Stimulated activated naive CD8-positive, alpha-beta T cell treated with anti-CD3 and anti-CD28 coated beads, Interleukin-15, amount 100 ng/mL, for 72 hours (primary cell): ENCODE results near the gene LINGO3.

ENCODE experiments used
- ATAC-seq: fragments of 150-1000 bp; cut with Tn5 transposase; 2 replicates; pipeline ENCODE4 v1.10.0; 2021; ENCODE audit warnings: mild to moderate bottlenecking, moderate library complexity
- DNase-seq, 2 donors: peaks; one replicate each; pipeline ENCODE4 v3.0.0; 2021 to 2022
- H3K27ac Mint-ChIP-seq, 2 donors: one replicate each; pipeline ENCODE4 v1.8.0; 2022; ENCODE audit warnings: mild to moderate bottlenecking in 2 of 2, mixed read lengths in 2 of 2, moderate library complexity in 2 of 2
- H3K27me3 Mint-ChIP-seq: one replicate; pipeline ENCODE4 v1.8.0; 2022; ENCODE audit warnings: mixed read lengths
- H3K4me1 Mint-ChIP-seq: one replicate; pipeline ENCODE4 v1.8.0; 2022; ENCODE audit warnings: mild to moderate bottlenecking, mixed read lengths
- H3K4me3 Mint-ChIP-seq, 2 donors: one replicate each; pipeline ENCODE4 v1.8.0; 2022; ENCODE audit warnings: mild to moderate bottlenecking in 2 of 2, mixed read lengths in 2 of 2, moderate library complexity in 1 of 2
- H3K9me3 Mint-ChIP-seq, 2 donors: one replicate each; pipeline ENCODE4 v1.8.0; 2022; ENCODE audit warnings: mixed read lengths in 2 of 2

The LINGO3 gene

GRCh38 chr19:2321565-2322283 is 13.8 kb upstream of the LINGO3 start:
- DNase-seq, result no peak
- Mint-ChIP-seq H3K4me1 (peaks cover 28% of the 10 kb centered on the region), H3K27me3 (no peaks in the 10 kb centered on the region), H3K4me3 (no peak overlapping the region), H3K9me3 (no peaks in the 10 kb centered on the region), H3K27ac (no peak overlapping the region)
- no peak for ATAC-seq

DNA sequence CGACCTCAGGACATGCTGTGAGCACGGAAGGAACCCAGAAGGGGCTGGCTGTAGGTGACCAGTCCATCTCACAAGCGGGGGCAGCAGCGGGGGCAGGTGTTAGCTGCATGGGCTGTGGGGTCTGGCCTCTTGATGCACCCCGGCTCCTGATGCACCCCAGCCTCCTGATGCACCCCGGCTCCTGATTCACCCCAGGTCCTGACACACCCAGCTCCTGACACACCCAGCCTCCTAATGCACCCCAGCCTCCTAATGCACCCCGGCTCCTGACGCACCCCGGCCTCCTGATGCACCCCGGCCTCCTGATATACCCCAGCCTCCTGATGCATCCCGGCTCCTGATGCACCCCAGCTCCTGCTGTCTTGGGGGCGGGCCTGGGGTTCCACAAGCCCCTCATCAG is 13.0 kb upstream of the LINGO3 start:
- ATAC-seq (no peak), DNase-seq (no peak)
- H3K27ac Mint-ChIP-seq, result no peak overlapping the region
- H3K4me3 Mint-ChIP-seq, result no peak overlapping the region
- H3K27me3 Mint-ChIP-seq, result peaks cover under 1% of the 10 kb centered on the region
- peaks cover 0 to under 1% of the 10 kb centered on the region in 2 donors for H3K9me3 Mint-ChIP-seq
- H3K4me1 Mint-ChIP-seq, result peaks cover 23% of the 10 kb centered on the region

DNA sequence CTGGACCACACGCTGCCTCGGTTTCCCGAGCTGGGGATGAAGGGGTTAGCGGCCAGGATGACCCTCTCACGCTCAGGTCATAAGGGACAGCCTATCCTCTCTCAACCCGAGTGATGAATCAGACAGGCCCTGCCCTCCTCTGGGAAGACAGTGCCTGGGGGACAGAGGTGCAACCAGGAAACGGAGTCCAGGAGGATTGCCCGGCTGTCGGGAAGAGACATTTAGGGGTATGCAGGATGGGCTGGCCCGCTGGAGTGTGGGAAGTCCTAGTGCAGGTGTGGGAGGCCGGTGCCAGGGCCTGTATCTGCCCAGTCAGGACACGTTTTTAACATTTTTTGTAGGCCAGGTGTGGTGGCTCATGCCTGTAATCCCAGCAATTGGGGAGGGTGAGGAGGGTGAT is 12.1 kb upstream of the LINGO3 start:
- Mint-ChIP-seq H3K4me1 (peaks cover 17% of the 10 kb centered on the region), H3K27ac (no peak overlapping the region), H3K27me3 (peaks cover 9% of the 10 kb centered on the region), H3K4me3 (no peak overlapping the region), H3K9me3 (peaks cover 8 to 9% of the 10 kb centered on the region in 2 donors)
- ATAC-seq (no peak), DNase-seq (no peak)

- Mint-ChIP-seq H3K9me3 (peaks cover 13 to 14% of the 10 kb centered on the region in 2 donors), H3K27ac (no peak overlapping the region), H3K4me3 (no peak overlapping the region), H3K4me1 (peaks cover 12% of the 10 kb centered on the region), H3K27me3 (peaks cover 14% of the 10 kb centered on the region)
- ATAC-seq (no peak), DNase-seq (no peak)
Observed at GRCh38 chr19:2319551-2319950, 11.6 kb upstream of the LINGO3 start.

GRCh38 chr19:2318923-2319322 is 11.0 kb upstream of the LINGO3 start:
- peaks cover 6% of the 10 kb centered on the region for H3K4me1 Mint-ChIP-seq
- ATAC-seq, result no peak
- no peak overlapping the region for H3K4me3 Mint-ChIP-seq

GRCh38 chr19:2317756-2318155 is 9.8 kb upstream of the LINGO3 start:
- ATAC-seq, result no peak
- H3K27ac Mint-ChIP-seq, result no peak overlapping the region
- DNase-seq, result no peak
- peaks cover 15 to 18% of the 10 kb centered on the region in 2 donors for H3K9me3 Mint-ChIP-seq
- H3K4me3 Mint-ChIP-seq, result no peak overlapping the region
- peaks cover 12% of the 10 kb centered on the region for H3K4me1 Mint-ChIP-seq
- peaks cover 32% of the 10 kb centered on the region for H3K27me3 Mint-ChIP-seq

More at GRCh38 chr19:2318923-2319322, 11.0 kb upstream of the LINGO3 start:
- Mint-ChIP-seq H3K27me3 (peaks cover 21% of the 10 kb centered on the region), H3K9me3 (peaks cover 15 to 18% of the 10 kb centered on the region in 2 donors), H3K27ac (no peak overlapping the region)
- no peak for DNase-seq

DNA sequence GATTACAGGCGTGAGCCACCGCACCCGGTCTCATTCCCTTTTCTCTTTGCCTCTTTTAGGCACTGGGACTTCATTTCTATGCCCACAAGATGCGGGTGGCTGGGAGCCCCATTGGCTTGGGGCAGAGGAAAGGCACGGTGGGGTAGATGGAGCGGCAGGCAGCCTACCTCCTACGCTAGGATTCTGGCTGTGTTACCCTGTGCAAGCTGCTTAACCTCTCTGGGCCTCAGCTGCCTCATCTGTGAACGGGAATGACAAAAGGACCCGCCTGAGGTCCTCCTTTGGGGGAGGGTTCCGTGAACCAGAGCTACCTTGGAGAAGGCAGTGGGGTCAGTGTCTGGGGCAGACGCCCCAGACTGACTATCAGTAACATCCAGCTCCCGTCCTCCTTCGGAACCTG is 9.3 kb upstream of the LINGO3 start:
- H3K27ac Mint-ChIP-seq, result no peak overlapping the region

DNA sequence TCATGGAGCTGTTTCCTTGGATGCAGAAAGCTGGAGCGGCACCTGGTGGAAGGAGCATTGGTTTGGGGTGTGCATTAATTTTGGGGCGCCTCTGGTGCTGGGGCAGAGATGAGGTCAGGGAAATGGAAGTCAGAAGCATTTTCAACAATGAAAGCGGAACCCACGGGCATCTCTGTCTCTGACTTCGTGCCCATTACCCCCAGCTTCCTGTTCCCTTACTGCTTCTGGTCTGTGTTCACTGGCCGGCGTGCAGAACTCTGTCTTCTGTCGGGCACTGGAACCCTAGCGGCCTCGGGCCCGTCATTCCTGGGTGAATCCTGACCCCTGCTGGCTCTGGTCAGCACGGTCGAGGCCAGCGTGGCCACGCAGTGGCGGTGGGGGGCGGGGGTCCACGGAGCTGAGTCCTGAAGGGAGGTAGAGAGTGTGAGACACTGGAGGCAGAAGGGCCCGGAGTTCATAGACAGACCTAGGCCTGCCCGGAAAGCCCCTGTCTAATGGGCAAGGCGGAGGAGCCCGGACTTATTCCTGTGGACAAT is 7.9 kb upstream of the LINGO3 start:
- H3K9me3 Mint-ChIP-seq, result peaks cover 15 to 18% of the 10 kb centered on the region in 2 donors
- peak in 1 of 2 donors; percentile 38 for DNase-seq
- peaks cover 44% of the 10 kb centered on the region for H3K27me3 Mint-ChIP-seq
- ATAC-seq, result peak; percentile 65
- H3K27ac Mint-ChIP-seq, result no peak overlapping the region
- H3K4me3 Mint-ChIP-seq, result no peak overlapping the region
- peaks cover 14% of the 10 kb centered on the region for H3K4me1 Mint-ChIP-seq

More for the DNA sequence above, 9.3 kb upstream of the LINGO3 start:
- ATAC-seq, result no peak
- Mint-ChIP-seq H3K9me3 (peaks cover 15 to 18% of the 10 kb centered on the region in 2 donors), H3K4me3 (no peak overlapping the region), H3K27me3 (peaks cover 37% of the 10 kb centered on the region), H3K4me1 (peaks cover 14% of the 10 kb centered on the region)
- DNase-seq, result no peak

DNA sequence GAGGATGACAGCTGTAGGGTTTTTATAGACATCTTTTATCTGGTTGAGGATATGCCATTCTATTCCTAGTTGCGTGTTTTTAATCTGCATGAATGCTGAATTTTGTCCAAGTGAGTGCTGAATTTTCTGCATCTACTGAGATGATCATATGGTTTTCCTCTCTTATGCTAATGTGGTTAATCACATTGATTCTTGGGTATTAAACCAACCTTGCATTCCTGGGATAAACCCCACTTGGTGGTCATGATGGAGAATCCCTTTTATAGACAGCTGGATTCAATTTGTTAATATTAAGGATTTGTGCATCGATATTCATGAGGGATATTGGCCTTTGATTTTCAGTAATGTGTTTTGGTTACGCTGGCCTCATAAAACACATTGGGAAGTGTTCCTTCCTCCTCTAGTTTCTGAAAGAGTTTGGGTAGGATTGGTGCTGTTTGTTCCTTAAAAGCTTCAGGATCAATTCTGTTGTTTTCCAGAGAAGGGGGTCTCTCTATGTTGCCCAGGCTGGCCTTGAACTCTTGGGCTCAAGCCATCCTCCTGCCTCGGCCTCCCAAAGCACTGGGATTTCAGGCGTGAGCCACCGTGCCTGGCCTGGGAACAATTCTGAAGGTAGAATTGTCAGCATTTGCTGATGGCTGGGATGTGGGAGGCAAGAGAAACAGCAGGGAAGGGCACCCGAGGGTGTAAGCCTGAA is 7.3 kb upstream of the LINGO3 start:
- no peak overlapping the region for H3K27ac Mint-ChIP-seq
- peaks cover 50% of the 10 kb centered on the region for H3K27me3 Mint-ChIP-seq
- ATAC-seq (no peak), DNase-seq (no peak)
- no peak overlapping the region for H3K4me3 Mint-ChIP-seq
- peaks cover 15 to 18% of the 10 kb centered on the region in 2 donors for H3K9me3 Mint-ChIP-seq
- peaks cover 14% of the 10 kb centered on the region for H3K4me1 Mint-ChIP-seq

- peaks cover 15 to 18% of the 10 kb centered on the region in 2 donors for H3K9me3 Mint-ChIP-seq
- peaks cover 31% of the 10 kb centered on the region for H3K4me1 Mint-ChIP-seq
- no peak overlapping the region for H3K27ac Mint-ChIP-seq
- DNase-seq, result no peak
- no peak for ATAC-seq
- H3K27me3 Mint-ChIP-seq, result peaks cover 73% of the 10 kb centered on the region
- no peak overlapping the region for H3K4me3 Mint-ChIP-seq
Observed at GRCh38 chr19:2312820-2313501, 5.0 kb upstream of the LINGO3 start.

DNA sequence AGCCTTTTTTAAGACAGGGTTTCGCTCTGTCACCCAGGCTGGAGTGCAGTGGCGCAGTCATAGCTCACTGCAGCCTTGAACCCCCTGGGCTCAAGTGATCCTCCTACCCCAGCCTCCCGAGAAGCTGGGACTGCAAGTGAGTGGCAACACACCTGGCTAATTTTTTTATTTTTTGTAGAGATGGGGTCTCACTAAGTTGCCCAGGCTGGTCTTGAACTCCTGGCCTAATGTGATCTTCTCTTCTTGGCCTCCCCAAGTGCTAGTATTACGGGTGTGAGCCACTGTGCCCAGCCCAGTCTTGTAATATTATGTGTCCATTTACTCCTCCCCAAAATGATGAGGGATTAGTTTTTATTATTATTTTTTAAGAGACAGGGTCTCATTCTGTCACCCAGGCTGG is 3.1 kb upstream of the LINGO3 start:
- H3K27me3 Mint-ChIP-seq, result peaks cover 91% of the 10 kb centered on the region
- peaks cover 30% of the 10 kb centered on the region for H3K4me1 Mint-ChIP-seq
- H3K4me3 Mint-ChIP-seq, result no peak overlapping the region
- peaks cover 15 to 18% of the 10 kb centered on the region in 2 donors for H3K9me3 Mint-ChIP-seq
- ATAC-seq, result no peak
- DNase-seq, result no peak
- H3K27ac Mint-ChIP-seq, result no peak overlapping the region

- Mint-ChIP-seq H3K4me3 (no peak overlapping the region), H3K4me1 (peaks cover 26% of the 10 kb centered on the region), H3K9me3 (peaks cover 5 to 7% of the 10 kb centered on the region in 2 donors), H3K27ac (peak overlapping the region in 1 of 2 donors; percentile 48), H3K27me3 (peaks cover 92% of the 10 kb centered on the region)
- no peak for DNase-seq
- ATAC-seq, result no peak
Observed at GRCh38 chr19:2309734-2310362, 1.9 kb upstream of the LINGO3 start.

DNA sequence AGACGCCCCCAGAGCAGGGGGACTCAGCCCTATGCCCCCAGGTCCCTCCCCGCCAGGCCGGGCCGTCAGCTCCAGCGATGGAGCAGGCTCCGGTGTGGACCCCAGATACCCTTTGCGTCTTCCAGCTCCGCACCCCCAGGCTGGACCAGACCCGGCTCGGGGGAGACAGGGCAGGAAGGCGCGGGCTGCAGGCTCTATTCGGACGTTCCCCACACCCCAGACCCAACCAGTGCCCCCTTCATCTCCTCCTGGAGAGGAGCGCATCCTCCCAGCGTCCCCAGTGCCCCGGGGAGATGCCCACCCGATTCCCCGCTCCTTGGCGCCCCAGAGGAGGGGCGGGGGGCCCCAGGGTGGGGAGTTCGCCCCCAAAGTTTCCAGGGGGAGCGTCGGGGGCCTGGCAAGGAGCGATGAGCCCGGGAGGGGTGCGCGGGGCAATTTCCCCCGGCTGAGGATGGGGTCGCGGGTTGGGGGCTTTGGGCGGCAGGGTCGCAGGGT is 389 bp downstream of the LINGO3 start:
- DNase-seq (no peak), ATAC-seq (no peak)
- Mint-ChIP-seq H3K4me1 (peaks cover 34% of the 10 kb centered on the region), H3K4me3 (peak overlapping the region in 1 of 2 donors; percentile 45), H3K27me3 (peaks cover 92% of the 10 kb centered on the region), H3K9me3 (no peaks in the 10 kb centered on the region), H3K27ac (no peak overlapping the region)

DNA sequence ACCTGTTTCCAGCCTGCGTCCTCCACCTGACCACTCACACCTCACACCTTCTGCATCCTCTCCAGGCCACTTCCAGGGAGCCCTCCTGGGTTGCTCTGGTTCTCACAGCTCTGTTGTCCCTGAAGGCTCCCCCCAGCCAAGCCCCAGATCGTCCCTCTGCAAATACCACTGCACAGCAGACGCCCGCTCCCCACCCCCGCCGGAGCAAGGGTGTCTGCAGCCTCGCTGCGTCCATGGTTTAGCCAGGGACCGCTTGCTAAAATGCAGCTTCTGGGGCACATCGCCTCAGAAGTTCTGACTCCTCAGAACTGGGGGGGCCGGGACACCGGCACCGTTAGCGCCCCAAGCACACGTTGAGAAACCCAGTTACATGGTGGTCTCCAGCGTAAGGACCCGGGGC is 983 bp downstream of the LINGO3 start:
- ATAC-seq (no peak), DNase-seq (no peak)
- Mint-ChIP-seq H3K27me3 (peaks cover 92% of the 10 kb centered on the region), H3K4me3 (no peak overlapping the region), H3K9me3 (no peaks in the 10 kb centered on the region), H3K27ac (no peak overlapping the region), H3K4me1 (peaks cover 34% of the 10 kb centered on the region)

DNA sequence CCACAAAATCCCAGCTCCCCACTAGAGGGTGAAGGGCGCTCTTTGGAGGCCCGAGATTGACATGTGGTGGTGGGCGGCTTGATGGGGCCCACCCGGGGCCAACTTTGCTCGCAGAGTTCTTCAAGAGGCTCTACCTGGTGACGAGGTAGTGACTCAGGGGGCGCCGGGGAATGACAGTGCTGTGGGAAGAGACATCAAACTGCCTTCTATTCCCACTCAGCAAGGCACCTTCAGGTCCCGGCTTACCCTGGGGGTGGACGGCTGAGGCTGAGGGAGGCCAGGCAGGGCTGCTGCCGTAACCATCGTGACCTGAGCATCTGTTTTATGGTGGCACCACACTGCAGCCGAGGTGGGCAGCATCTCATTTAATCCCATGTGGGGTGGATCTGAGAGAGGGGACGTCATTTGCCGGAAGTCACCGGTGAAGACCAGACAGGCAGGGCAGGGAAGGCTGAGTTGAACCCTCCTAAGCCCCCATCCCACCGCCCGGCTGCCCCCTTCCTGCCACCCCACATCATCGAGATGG is 1.6 kb downstream of the LINGO3 start:
- DNase-seq (no peak), ATAC-seq (no peak)
- no peak overlapping the region for H3K4me3 Mint-ChIP-seq
- peak overlapping the region in 1 of 2 donors; percentile 48 for H3K27ac Mint-ChIP-seq
- peaks cover 34% of the 10 kb centered on the region for H3K4me1 Mint-ChIP-seq
- peaks cover 96% of the 10 kb centered on the region for H3K27me3 Mint-ChIP-seq
- H3K9me3 Mint-ChIP-seq, result no peaks in the 10 kb centered on the region
